Effector memory CD8-positive, alpha-beta T cell (primary cell): Measurements from ENCODE around the gene ASPSCR1.

ENCODE experiments used
- ATAC-seq: fragments of 150-1000 bp; cut with Tn5 transposase; replicated peaks from 2 replicates; pipeline ENCODE4 v1.10.0; 2021; ENCODE audit warnings: mild to moderate bottlenecking, moderate library complexity
- DNase-seq, 3 experiments: peaks; one replicate each; pipeline ENCODE4 v3.0.0; 2021
- H3K27ac Mint-ChIP-seq, 2 donors: one replicate each; pipeline ENCODE4 v1.8.0; 2022; ENCODE audit warnings: mild to moderate bottlenecking in 2 of 2, mixed read lengths in 2 of 2, moderate library complexity in 2 of 2
- H3K27me3 Mint-ChIP-seq, 2 donors: one replicate each; pipeline ENCODE4 v1.8.0; 2022; ENCODE audit warnings: mixed read lengths in 2 of 2
- H3K36me3 Mint-ChIP-seq: one replicate; pipeline ENCODE4 v1.8.0; 2022; ENCODE audit warnings: mild to moderate bottlenecking, moderate library complexity, mixed read lengths; ENCODE audit not compliant: insufficient read depth
- H3K4me1 Mint-ChIP-seq, 2 donors: one replicate each; pipeline ENCODE4 v1.8.0; 2022; ENCODE audit warnings: low read depth in 2 of 2, mixed read lengths in 2 of 2
- H3K4me3 Mint-ChIP-seq, 2 donors: one replicate each; pipeline ENCODE4 v1.8.0; 2022; ENCODE audit warnings: mild to moderate bottlenecking in 2 of 2, mixed read lengths in 2 of 2, moderate library complexity in 2 of 2
- H3K9me3 Mint-ChIP-seq, 2 donors: one replicate each; pipeline ENCODE4 v1.8.0; 2022; ENCODE audit warnings: mixed read lengths in 2 of 2

Gene ASPSCR1

GRCh38 chr17:81999587-81999975 lies 22.2 kb downstream of the ASPSCR1 start:
- Mint-ChIP-seq H3K9me3 (no peaks in the 10 kb centered on the region), H3K27me3 (no peaks in the 10 kb centered on the region), H3K27ac (no peak overlapping the region), H3K4me1 (peaks cover 0 to 3% of the 10 kb centered on the region in 2 donors), H3K36me3 (peaks cover 8% of the 10 kb centered on the region), H3K4me3 (no peak overlapping the region)
- DNase-seq = no peak
- ATAC-seq = no peak

- Mint-ChIP-seq H3K9me3 (no peaks in the 10 kb centered on the region), H3K27ac (no peak overlapping the region), H3K4me1 (peaks cover 0 to 3% of the 10 kb centered on the region in 2 donors), H3K4me3 (no peak overlapping the region), H3K27me3 (no peaks in the 10 kb centered on the region), H3K36me3 (peaks cover 8% of the 10 kb centered on the region)
- no peak for ATAC-seq
- no peak for DNase-seq
Observed at GRCh38 chr17:81999976-82000802, 22.8 kb downstream of the ASPSCR1 start.

- H3K4me1 Mint-ChIP-seq = peaks cover 1 to 5% of the 10 kb centered on the region in 2 donors
- ATAC-seq (no peak), DNase-seq (no peak)
- peaks cover 8% of the 10 kb centered on the region for H3K36me3 Mint-ChIP-seq
- no peaks in the 10 kb centered on the region for H3K27me3 Mint-ChIP-seq
- no peaks in the 10 kb centered on the region for H3K9me3 Mint-ChIP-seq
- H3K4me3 Mint-ChIP-seq = no peak overlapping the region
- H3K27ac Mint-ChIP-seq = no peak overlapping the region
Observed at GRCh38 chr17:82000803-82001570, 23.6 kb downstream of the ASPSCR1 start.

GRCh38 chr17:82001571-82002056 lies 24.2 kb downstream of the ASPSCR1 start:
- peaks cover 6% of the 10 kb centered on the region for H3K36me3 Mint-ChIP-seq
- peaks cover 3 to 6% of the 10 kb centered on the region in 2 donors for H3K4me1 Mint-ChIP-seq
- H3K27ac Mint-ChIP-seq = no peak overlapping the region
- H3K27me3 Mint-ChIP-seq = no peaks in the 10 kb centered on the region
- ATAC-seq (no peak), DNase-seq (no peak)
- H3K4me3 Mint-ChIP-seq = no peak overlapping the region
- no peaks in the 10 kb centered on the region for H3K9me3 Mint-ChIP-seq

GRCh38 chr17:82003411-82004381 lies 26.3 kb downstream of the ASPSCR1 start:
- H3K27ac Mint-ChIP-seq = no peak overlapping the region

DNA sequence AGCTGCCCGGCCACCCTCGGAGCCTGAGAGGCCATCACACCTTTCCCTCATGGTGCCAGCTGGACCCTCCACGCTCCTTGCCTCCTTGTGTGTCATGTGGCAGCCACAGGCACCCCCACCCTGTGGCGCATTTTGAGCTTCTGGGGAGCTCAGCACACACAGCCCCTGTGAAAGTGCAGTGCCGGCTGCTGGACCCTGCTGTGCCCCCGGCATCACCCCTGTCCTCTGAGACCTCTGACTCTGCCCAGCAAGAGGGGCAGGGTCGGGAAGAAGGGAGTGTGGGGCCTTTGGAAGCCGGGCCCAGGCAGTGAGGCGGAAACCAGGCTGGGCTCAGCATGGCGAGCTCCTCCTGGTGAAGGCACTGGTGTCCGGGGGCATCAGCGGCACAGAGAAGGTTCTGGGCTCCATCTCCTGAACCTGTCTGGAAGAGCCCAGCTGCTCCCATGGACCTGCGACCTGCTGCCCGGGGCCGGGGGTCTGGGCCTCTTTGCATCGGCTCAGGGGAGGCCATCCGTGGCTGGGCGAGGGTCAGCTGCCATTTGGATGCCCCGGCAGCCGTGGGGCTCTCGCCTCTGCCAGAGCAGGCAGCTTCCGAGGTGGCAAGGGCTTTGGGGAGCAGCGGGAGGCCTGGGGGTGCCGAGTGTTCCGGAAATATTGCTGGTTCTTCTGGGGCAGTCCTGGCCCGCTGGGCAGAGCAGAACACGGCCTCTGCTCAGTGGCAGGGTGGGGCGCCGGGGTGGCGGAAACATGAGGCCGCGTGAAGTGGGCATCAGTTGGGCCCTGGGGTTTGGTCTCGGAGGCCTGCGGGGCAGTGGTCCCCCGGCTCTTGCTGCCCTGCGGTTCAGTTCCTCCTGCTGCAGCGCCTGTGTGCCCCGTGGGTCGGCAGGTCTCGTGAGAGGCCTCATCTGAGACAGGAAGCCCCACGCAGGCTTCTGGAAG lies 27.4 kb downstream of the ASPSCR1 start:
- no peaks in the 10 kb centered on the region for H3K36me3 Mint-ChIP-seq
- ATAC-seq = no peak
- no peak overlapping the region for H3K27ac Mint-ChIP-seq
- peaks cover 3 to 5% of the 10 kb centered on the region in 2 donors for H3K4me1 Mint-ChIP-seq
- H3K4me3 Mint-ChIP-seq = no peak overlapping the region
- no peaks in the 10 kb centered on the region for H3K9me3 Mint-ChIP-seq
- no peaks in the 10 kb centered on the region for H3K27me3 Mint-ChIP-seq
- DNase-seq = no peak

More at GRCh38 chr17:82003411-82004381, 26.3 kb downstream of the ASPSCR1 start:
- no peaks in the 10 kb centered on the region for H3K9me3 Mint-ChIP-seq
- ATAC-seq = no peak
- H3K36me3 Mint-ChIP-seq = peaks cover 3% of the 10 kb centered on the region
- H3K27me3 Mint-ChIP-seq = no peaks in the 10 kb centered on the region
- no peak overlapping the region for H3K4me3 Mint-ChIP-seq
- no peak for DNase-seq
- peaks cover 3 to 6% of the 10 kb centered on the region in 2 donors for H3K4me1 Mint-ChIP-seq

GRCh38 chr17:82005701-82006348 lies 28.4 kb downstream of the ASPSCR1 start:
- no peaks in the 10 kb centered on the region for H3K9me3 Mint-ChIP-seq
- DNase-seq (no peak), ATAC-seq (no peak)
- H3K36me3 Mint-ChIP-seq = no peaks in the 10 kb centered on the region
- no peak overlapping the region for H3K4me3 Mint-ChIP-seq
- H3K27ac Mint-ChIP-seq = no peak overlapping the region
- no peaks in the 10 kb centered on the region for H3K27me3 Mint-ChIP-seq
- peaks cover 3% of the 10 kb centered on the region in 2 donors for H3K4me1 Mint-ChIP-seq

- ATAC-seq (no peak), DNase-seq (no peak)
- no peak overlapping the region for H3K27ac Mint-ChIP-seq
- peaks cover 3% of the 10 kb centered on the region in 2 donors for H3K4me1 Mint-ChIP-seq
- no peaks in the 10 kb centered on the region for H3K36me3 Mint-ChIP-seq
- H3K9me3 Mint-ChIP-seq = no peaks in the 10 kb centered on the region
- H3K27me3 Mint-ChIP-seq = no peaks in the 10 kb centered on the region
- no peak overlapping the region for H3K4me3 Mint-ChIP-seq
Observed at GRCh38 chr17:82006468-82007227, 29.2 kb downstream of the ASPSCR1 start.

- Mint-ChIP-seq H3K27ac (no peak overlapping the region), H3K4me1 (peaks cover 3% of the 10 kb centered on the region in 2 donors), H3K4me3 (no peak overlapping the region), H3K36me3 (no peaks in the 10 kb centered on the region), H3K27me3 (no peaks in the 10 kb centered on the region), H3K9me3 (no peaks in the 10 kb centered on the region)
- ATAC-seq (no peak), DNase-seq (no peak)
Observed at GRCh38 chr17:82007228-82007494, 29.7 kb downstream of the ASPSCR1 start.

GRCh38 chr17:82007495-82008257 lies 30.2 kb downstream of the ASPSCR1 start:
- ATAC-seq (no peak), DNase-seq (no peak)
- Mint-ChIP-seq H3K27me3 (no peaks in the 10 kb centered on the region), H3K27ac (no peak overlapping the region), H3K36me3 (no peaks in the 10 kb centered on the region), H3K4me3 (no peak overlapping the region), H3K4me1 (peaks cover 3% of the 10 kb centered on the region in 2 donors), H3K9me3 (no peaks in the 10 kb centered on the region)
